Keratinocyte (primary cell): ENCODE measurements around the gene MVB12B.

ENCODE experiments used
- CTCF ChIP-seq, 3 experiments: IDR thresholded peaks in 1 of 3; conservative IDR thresholded peaks in 1 of 3; optimal IDR thresholded peaks in 1 of 3; 2 replicates in 2 of 3; 3 replicates in 1 of 3; pipeline versions ENCODE3 to v1.5.1; 2011; ENCODE audit warnings: low read length in 3 of 3, mild to moderate bottlenecking in 3 of 3, moderate library complexity in 2 of 3, control low read depth in 1 of 3, inconsistent platforms in 1 of 3; ENCODE audit not compliant: insufficient read depth in 2 of 3; ENCODE audit errors: extremely low read depth in 1 of 3
- EZH2 ChIP-seq: IDR thresholded peaks from one replicate; pipeline ENCODE4 v1.6.1; 2012; ENCODE audit warnings: inconsistent platforms, mild to moderate bottlenecking, low read length, moderate library complexity

DNA sequence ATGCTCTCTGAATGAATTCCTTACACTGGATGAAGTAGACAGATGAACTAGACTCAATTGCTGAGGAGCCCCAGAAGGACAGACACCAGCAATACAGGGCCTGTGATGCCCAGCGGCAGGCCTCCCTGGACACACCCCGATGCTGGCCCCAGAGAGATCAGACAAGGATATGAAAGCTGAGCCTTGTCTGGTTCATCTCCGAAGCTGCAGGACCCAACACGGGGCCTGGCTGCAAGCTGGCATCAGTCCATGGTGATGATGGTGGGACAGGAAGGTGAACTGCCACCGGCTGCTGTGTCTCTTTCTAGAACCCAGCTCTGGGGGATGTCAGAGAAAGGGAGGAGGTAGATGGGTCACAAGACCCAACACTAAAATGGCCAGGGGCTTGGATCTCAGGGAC, 183.1 kb downstream of the MVB12B start:
- TF ChIP-seq CTCF (optimal IDR thresholded peaks at IDR 0.05 in 1 of 3, IDR thresholded peaks at IDR 0.05 in 1 of 3, conservative IDR thresholded peaks at IDR 0.05 in 1 of 3; ENCODE audit: extremely low read depth in 1 of 3, insufficient read depth in 2 of 3, low read length in 3 of 3), result no peak
- TF ChIP-seq EZH2, result no peak
